ENCODE data around the gene KCTD16.

The KCTD16 gene

DNA sequence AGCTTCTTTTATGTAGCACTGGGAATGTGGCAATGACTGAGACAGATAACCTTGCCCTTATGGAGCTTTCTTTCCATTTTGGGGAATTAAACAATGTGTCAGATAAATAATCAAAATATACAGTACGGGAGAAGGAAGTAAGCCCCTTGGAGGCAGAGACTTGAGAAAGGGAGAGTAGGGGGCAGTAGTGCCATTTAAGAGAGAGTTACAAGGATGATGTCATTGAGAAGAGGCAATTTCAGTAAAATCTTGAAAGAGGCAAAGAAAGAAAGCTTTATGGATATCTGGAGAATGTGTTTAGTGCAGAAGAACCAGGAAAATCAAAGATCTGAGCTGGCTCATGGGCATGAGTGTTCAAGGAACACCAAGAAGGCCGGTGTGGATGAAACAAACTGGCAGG lies 77.3 kb downstream of the KCTD16 start:
- Histone ChIP-seq H3K56ac (ENCODE audit: low read length) (no peak overlapping the region), H3K36me3 (ENCODE audit: control insufficient read depth, insufficient read depth, low read length) (no peaks in the 10 kb centered on the region), H4K8ac (ENCODE audit: low read depth, low read length) (no peak overlapping the region), H2AK5ac (ENCODE audit: low read length) (no peak overlapping the region), H3K23ac (ENCODE audit: low read length) (no peak overlapping the region), H3K4ac (ENCODE audit: low read depth, low read length) (no peak overlapping the region), H3K4me3 (ENCODE audit: low read length) (no peak overlapping the region), H2BK5ac (ENCODE audit: low read length) (no peak overlapping the region), H3K27ac (ENCODE audit: low read depth, low read length) (no peak overlapping the region), H3K4me1 (ENCODE audit: control insufficient read depth, low read depth, low read length) (no peaks in the 10 kb centered on the region), H3K27me3 (ENCODE audit: insufficient read depth, low read length, poor library complexity) (no peaks in the 10 kb centered on the region), H4K5ac (ENCODE audit: low read length) (no peak overlapping the region), H3K4me2 (ENCODE audit: low read length) (no peak overlapping the region), H3K9ac (ENCODE audit: low read length) (no peak overlapping the region), H3K18ac (ENCODE audit: low read length) (no peak overlapping the region), H3K79me1 (ENCODE audit: low read length) (no peaks in the 10 kb centered on the region), H3K79me2 (ENCODE audit: control insufficient read depth, insufficient read depth, low read length) (no peaks in the 10 kb centered on the region), H2BK15ac (replicated peaks; ENCODE audit: low read depth) (no peak overlapping the region), H2BK120ac (ENCODE audit: low read depth, low read length) (no peak overlapping the region)
- no CpG with 5 or more reads among the region's 2 CpGs for WGBS (ENCODE audit: extremely low coverage, insufficient coverage, low lambda C conversion rate)
- peak; percentile 26 for DNase-seq

DNA sequence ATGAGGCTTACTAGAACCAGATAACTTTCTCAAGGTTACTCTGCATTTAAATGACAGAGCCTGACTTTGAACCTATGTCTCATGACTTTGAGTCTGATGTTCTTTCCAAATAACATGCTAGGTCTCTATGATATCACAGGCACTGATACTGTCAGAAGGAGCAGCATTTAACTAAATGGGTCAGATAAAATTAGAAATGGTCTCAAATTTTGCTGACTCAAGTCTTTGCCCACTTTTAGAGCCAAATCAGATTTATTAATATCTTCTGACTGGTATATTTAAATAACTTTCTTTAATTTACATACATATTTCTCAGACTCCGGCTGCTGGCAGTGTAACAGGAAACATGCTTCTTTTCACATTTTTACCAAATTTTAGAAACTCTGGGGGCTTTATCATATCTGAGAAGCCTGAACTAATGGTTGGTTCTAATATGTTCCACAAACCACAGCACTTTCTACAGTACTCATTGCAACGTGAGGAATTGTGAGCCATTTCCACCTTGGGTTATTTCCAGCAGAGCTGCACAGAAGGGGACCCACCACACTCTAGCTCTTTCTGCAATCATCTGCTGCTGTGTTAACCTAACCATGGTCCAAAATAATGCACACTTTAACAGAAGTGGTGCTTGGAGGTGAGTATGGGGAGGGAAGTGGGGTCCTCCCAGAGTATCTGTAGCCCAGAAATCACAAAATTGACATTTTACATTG lies 79.2 kb downstream of the KCTD16 start:
- no peak overlapping the region for H4K8ac ChIP-seq (ENCODE audit: low read depth, low read length)
- DNase-seq: no peak
- no peak overlapping the region for H3K27ac ChIP-seq (ENCODE audit: low read depth, low read length)
- H3K18ac ChIP-seq (ENCODE audit: low read length): no peak overlapping the region
- H3K4ac ChIP-seq (ENCODE audit: low read depth, low read length): no peak overlapping the region
- no peaks in the 10 kb centered on the region for H3K27me3 ChIP-seq (ENCODE audit: insufficient read depth, low read length, poor library complexity)
- H2AK5ac ChIP-seq (ENCODE audit: low read length): no peak overlapping the region
- no peak overlapping the region for H2BK5ac ChIP-seq (ENCODE audit: low read length)
- no peaks in the 10 kb centered on the region for H3K36me3 ChIP-seq (ENCODE audit: control insufficient read depth, insufficient read depth, low read length)
- no peak overlapping the region for H3K4me3 ChIP-seq (ENCODE audit: low read length)
- no peaks in the 10 kb centered on the region for H3K4me1 ChIP-seq (ENCODE audit: control insufficient read depth, low read depth, low read length)
- no CpG with 5 or more reads among the region's 2 CpGs for WGBS (ENCODE audit: extremely low coverage, insufficient coverage, low lambda C conversion rate)
- no peak overlapping the region for H3K23ac ChIP-seq (ENCODE audit: low read length)
- no peak overlapping the region for H3K56ac ChIP-seq (ENCODE audit: low read length)
- no peak overlapping the region for H3K9ac ChIP-seq (ENCODE audit: low read length)
- H4K5ac ChIP-seq (ENCODE audit: low read length): no peak overlapping the region
- H3K4me2 ChIP-seq (ENCODE audit: low read length): no peak overlapping the region
- H2BK120ac ChIP-seq (ENCODE audit: low read depth, low read length): no peak overlapping the region
- H3K79me2 ChIP-seq (ENCODE audit: control insufficient read depth, insufficient read depth, low read length): no peaks in the 10 kb centered on the region
- no peaks in the 10 kb centered on the region for H3K79me1 ChIP-seq (ENCODE audit: low read length)
- no peak overlapping the region for H2BK15ac ChIP-seq (replicated peaks; ENCODE audit: low read depth)

DNA sequence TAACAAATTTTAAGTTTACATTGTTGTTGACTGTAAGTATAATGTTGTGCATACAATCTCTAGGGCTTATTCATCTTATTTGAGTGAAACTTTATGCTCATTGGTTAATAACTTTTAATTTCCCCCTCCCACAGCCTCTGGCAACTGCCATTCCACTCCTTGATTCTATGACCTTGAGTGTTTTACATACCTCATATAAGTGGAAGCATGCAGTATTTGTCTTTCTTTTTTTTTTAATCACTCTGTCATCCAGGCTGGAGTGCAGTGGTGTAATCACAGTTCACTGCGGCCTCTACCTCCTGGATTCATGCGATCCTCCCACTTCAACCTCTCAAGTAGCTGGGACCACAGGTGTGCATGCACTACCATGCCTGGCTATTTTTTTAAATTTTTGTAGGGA lies 83.9 kb downstream of the KCTD16 start:
- H2AK5ac ChIP-seq (ENCODE audit: low read length): no peak overlapping the region
- H3K27ac ChIP-seq (ENCODE audit: low read depth, low read length): no peak overlapping the region
- no peak overlapping the region for H3K56ac ChIP-seq (ENCODE audit: low read length)
- H4K8ac ChIP-seq (ENCODE audit: low read depth, low read length): no peak overlapping the region
- H2BK120ac ChIP-seq (ENCODE audit: low read depth, low read length): no peak overlapping the region
- H3K18ac ChIP-seq (ENCODE audit: low read length): no peak overlapping the region
- H3K23ac ChIP-seq (ENCODE audit: low read length): no peak overlapping the region
- no peak overlapping the region for H4K5ac ChIP-seq (ENCODE audit: low read length)
- H3K79me2 ChIP-seq (ENCODE audit: control insufficient read depth, insufficient read depth, low read length): no peaks in the 10 kb centered on the region
- no peak overlapping the region for H3K9ac ChIP-seq (ENCODE audit: low read length)
- no peaks in the 10 kb centered on the region for H3K36me3 ChIP-seq (ENCODE audit: control insufficient read depth, insufficient read depth, low read length)
- no peaks in the 10 kb centered on the region for H3K79me1 ChIP-seq (ENCODE audit: low read length)
- no CpG with 5 or more reads among the region's 2 CpGs for WGBS (ENCODE audit: extremely low coverage, insufficient coverage, low lambda C conversion rate)
- no peak overlapping the region for H3K4me2 ChIP-seq (ENCODE audit: low read length)
- no peaks in the 10 kb centered on the region for H3K4me1 ChIP-seq (ENCODE audit: control insufficient read depth, low read depth, low read length)
- no peak overlapping the region for H2BK15ac ChIP-seq (replicated peaks; ENCODE audit: low read depth)
- no peaks in the 10 kb centered on the region for H3K27me3 ChIP-seq (ENCODE audit: insufficient read depth, low read length, poor library complexity)
- no peak overlapping the region for H2BK5ac ChIP-seq (ENCODE audit: low read length)
- H3K4ac ChIP-seq (ENCODE audit: low read depth, low read length): no peak overlapping the region
- no peak overlapping the region for H3K4me3 ChIP-seq (ENCODE audit: low read length)
- no peak for DNase-seq

DNA sequence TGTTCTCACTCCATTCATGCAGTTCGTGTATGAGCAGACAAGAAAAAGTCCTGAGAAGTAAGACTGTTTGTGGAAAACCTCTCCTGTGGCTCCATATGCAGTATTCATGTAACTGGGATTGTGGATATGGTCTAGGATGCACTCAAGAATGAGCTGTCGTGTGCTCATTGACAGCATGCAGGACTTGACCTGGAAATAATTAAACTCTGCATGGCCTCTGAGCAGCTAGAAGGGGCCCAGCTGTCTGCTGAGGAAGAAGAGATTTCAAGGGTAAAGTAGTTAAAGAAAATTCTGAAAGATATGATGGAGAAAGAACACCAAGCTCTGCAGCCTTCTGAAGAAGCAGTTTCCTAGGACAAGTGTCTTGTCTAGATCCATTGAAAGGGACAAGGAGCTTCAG lies 89.4 kb downstream of the KCTD16 start:
- no peaks in the 10 kb centered on the region for H3K79me1 ChIP-seq (ENCODE audit: low read length)
- H4K8ac ChIP-seq (ENCODE audit: low read depth, low read length): no peak overlapping the region
- no peak overlapping the region for H2BK15ac ChIP-seq (replicated peaks; ENCODE audit: low read depth)
- DNase-seq: no peak
- no peak overlapping the region for H3K9ac ChIP-seq (ENCODE audit: low read length)
- no peak overlapping the region for H2BK120ac ChIP-seq (ENCODE audit: low read depth, low read length)
- no peak overlapping the region for H2AK5ac ChIP-seq (ENCODE audit: low read length)
- H3K36me3 ChIP-seq (ENCODE audit: control insufficient read depth, insufficient read depth, low read length): no peaks in the 10 kb centered on the region
- H3K4me2 ChIP-seq (ENCODE audit: low read length): no peak overlapping the region
- H3K4me3 ChIP-seq (ENCODE audit: low read length): no peak overlapping the region
- H3K4ac ChIP-seq (ENCODE audit: low read depth, low read length): no peak overlapping the region
- no CpG with 5 or more reads among the region's 2 CpGs for WGBS (ENCODE audit: extremely low coverage, insufficient coverage, low lambda C conversion rate)
- no peaks in the 10 kb centered on the region for H3K27me3 ChIP-seq (ENCODE audit: insufficient read depth, low read length, poor library complexity)
- no peak overlapping the region for H3K27ac ChIP-seq (ENCODE audit: low read depth, low read length)
- no peak overlapping the region for H4K5ac ChIP-seq (ENCODE audit: low read length)
- H2BK5ac ChIP-seq (ENCODE audit: low read length): no peak overlapping the region
- H3K4me1 ChIP-seq (ENCODE audit: control insufficient read depth, low read depth, low read length): no peaks in the 10 kb centered on the region
- no peaks in the 10 kb centered on the region for H3K79me2 ChIP-seq (ENCODE audit: control insufficient read depth, insufficient read depth, low read length)
- H3K23ac ChIP-seq (ENCODE audit: low read length): no peak overlapping the region
- no peak overlapping the region for H3K56ac ChIP-seq (ENCODE audit: low read length)
- no peak overlapping the region for H3K18ac ChIP-seq (ENCODE audit: low read length)

DNA sequence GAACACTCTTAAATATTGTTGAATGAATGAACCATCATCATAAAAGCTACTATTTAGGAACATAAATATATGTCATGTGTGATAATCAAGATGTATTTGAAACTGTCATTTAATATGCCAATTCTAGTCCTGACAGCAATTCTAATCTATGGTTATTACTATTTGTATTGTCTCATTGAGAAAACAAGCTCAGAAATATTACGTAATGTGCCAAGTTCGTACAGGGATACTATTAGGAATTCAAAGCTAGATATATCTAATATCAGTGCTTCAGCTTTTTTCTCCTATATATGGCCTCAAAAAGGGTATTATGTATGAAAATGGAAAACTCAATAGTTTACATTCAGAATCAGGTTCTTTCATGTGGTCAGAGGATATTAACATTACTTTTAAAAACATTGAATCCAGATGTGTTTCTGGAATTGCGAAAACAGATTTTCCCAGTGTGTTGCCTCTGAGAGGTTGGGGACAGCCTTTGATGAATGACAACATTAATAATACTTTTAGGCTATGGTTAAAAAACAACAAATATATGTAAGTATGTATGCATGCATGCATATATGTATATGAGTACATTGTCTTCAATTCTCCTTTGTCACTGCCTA lies 95.1 kb downstream of the KCTD16 start:
- Histone ChIP-seq H4K8ac (ENCODE audit: low read depth, low read length) (no peak overlapping the region), H3K23ac (ENCODE audit: low read length) (no peak overlapping the region), H3K79me2 (ENCODE audit: control insufficient read depth, insufficient read depth, low read length) (no peaks in the 10 kb centered on the region), H3K9ac (ENCODE audit: low read length) (no peak overlapping the region), H2AK5ac (ENCODE audit: low read length) (no peak overlapping the region), H3K18ac (ENCODE audit: low read length) (no peak overlapping the region), H3K56ac (ENCODE audit: low read length) (no peak overlapping the region), H3K27ac (ENCODE audit: low read depth, low read length) (no peak overlapping the region), H3K27me3 (ENCODE audit: insufficient read depth, low read length, poor library complexity) (no peaks in the 10 kb centered on the region), H3K79me1 (ENCODE audit: low read length) (no peaks in the 10 kb centered on the region), H2BK5ac (ENCODE audit: low read length) (no peak overlapping the region), H2BK120ac (ENCODE audit: low read depth, low read length) (no peak overlapping the region), H3K4me1 (ENCODE audit: control insufficient read depth, low read depth, low read length) (no peaks in the 10 kb centered on the region), H3K4ac (ENCODE audit: low read depth, low read length) (no peak overlapping the region), H3K4me2 (ENCODE audit: low read length) (no peak overlapping the region), H3K36me3 (ENCODE audit: control insufficient read depth, insufficient read depth, low read length) (no peaks in the 10 kb centered on the region), H3K4me3 (ENCODE audit: low read length) (no peak overlapping the region), H2BK15ac (replicated peaks; ENCODE audit: low read depth) (no peak overlapping the region), H4K5ac (ENCODE audit: low read length) (no peak overlapping the region)
- WGBS (ENCODE audit: extremely low coverage, insufficient coverage, low lambda C conversion rate): no CpG with 5 or more reads among the region's 3 CpGs
- no peak for DNase-seq

All from mesendoderm (in vitro differentiated cells).